ENCODE data around the gene ZMYND8.
"Not testable (repeated sequence)": the region's sequence is repeated elsewhere in the genome, so short reads cannot be mapped to it uniquely, and the experiment has no call there.

ZMYND8 gene

DNA sequence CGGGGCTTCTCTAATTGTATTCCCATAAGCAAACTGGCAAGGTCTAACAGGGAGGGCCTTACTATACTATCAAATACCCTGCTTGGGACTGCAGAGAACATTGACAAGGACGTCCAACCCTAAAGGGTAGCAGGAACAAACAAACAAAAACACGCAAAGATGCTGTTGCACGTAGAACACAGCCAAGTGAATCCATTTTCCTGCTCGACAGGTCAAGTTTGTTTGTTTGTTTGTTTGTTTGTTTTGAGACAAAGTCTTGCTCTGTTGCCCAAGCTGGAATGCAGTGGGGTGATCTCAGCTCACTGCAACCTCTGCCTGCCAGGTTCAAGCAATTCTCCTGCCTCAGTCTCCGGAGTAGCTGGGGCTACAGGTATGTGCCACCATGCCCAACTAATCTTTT is 91.3 kb downstream of the ZMYND8 start:
- no peak for DNase-seq (ENCODE audit: low read depth)

DNA sequence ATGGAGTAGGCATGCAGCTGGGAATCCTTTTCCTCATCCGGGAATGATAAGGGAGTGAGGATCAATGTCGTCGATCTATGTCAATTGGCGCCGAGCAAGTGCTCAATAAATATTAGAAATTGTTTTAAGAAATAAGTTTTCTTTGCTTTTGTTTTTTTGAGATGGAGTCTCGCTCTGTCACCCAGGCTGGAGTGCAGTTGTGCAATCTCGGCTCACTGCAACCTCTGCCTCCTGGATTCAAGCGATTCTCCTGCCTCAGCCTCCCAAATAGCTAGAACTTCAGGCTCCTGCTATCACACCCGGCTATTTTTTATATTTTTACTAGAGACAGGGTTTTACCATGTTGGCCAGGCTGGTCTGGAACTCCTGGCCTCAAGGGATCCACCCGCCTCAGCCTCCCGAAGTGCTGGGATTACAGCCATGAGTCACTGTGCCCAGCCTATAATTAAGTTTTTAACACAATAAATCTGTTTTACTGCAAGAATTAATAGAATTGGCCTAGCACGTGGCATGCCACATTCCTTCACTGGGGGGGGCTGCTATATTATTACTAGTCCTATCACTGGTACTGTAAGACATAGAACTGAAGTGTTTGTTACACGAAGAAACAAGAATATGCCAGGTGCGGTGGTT is 92.2 kb downstream of the ZMYND8 start:
- DNase-seq (ENCODE audit: low read depth): not testable (repeated sequence)

DNA sequence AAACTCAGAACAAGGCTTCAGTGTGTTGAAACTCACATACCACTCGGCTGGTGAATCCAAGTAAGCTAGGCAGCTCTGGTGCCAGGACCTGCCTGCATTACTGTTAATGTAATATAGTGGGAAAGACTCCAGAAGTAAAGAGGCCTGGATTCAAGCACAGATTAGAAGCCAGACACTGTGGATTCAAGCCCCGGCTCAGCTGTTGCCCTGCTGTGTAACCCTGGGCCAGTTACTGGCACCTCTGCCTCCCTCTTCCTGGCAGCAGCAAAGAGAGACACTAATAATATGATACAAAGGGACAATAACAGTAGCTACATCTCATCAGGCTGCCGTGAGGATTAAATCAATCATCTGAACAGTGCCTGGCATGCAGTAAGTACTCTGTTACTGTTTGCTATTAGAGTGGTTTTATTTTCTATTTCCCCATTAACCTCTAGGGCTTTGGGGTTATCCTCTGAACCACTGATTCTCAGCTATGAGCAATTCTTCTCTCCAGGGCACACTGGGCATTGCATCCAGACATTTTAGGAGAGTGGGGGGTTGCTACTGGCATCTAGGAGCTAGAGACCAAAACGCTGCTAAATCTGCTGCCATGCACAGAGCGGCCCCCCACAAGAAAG is 92.9 kb downstream of the ZMYND8 start:
- DNase-seq (ENCODE audit: low read depth): no peak

DNA sequence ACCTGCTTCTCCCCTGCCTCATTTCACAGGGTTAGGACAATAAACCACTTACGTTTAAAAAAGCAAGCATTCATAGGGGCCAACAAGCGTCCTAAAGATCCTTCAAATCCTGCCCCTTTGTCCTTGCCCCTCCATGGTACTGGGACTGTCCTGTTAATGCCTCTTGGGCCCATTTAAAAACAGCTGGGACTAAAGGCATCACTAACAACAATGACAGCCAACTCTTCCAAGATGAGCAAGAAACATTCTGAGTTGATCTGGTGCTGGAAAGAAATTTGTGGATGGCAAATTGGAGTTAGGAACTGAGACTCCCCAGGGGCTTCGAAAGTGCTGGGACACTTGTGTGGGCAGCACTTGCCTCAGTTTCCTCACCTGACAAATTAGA is 93.4 kb downstream of the ZMYND8 start:
- DNase-seq (ENCODE audit: low read depth): no peak

DNA sequence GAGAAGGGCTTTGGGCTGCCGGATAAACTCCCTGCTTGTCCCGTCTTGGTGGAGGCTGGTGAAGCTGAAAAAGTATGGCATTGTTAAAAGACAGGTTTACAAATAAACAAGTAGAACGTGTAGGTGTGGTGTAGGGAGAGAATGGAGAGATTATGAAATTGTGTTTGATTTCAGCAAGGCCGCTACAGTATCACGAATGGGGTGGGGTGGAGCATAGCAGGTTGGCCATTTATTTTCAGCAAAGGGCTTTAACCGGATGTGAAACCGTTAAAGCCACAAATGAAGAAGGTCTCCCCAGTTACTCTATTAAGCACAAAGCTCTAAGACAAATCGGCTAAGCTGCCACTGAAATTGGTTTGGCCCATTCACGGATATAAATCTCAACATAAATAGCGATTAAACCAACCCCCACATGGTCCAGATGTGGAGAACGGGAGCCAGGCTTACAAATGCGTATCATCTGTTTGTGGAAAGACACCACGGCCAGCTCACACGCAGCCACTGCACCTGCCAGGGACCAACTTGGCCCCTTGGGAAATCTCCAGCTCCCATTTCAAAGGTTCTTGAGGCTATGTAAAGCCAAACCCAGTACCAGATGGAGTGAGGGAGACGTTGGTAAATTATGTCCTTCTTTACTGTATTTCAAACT is 94.0 kb downstream of the ZMYND8 start:
- no peak for DNase-seq (ENCODE audit: low read depth)

GRCh38 chr20:47262008-47262364 is 94.5 kb downstream of the ZMYND8 start:
- no peak for DNase-seq (ENCODE audit: low read depth)

- DNase-seq (ENCODE audit: low read depth): not testable (repeated sequence)
Measured at GRCh38 chr20:47261161-47261774, 95.2 kb downstream of the ZMYND8 start.

DNA sequence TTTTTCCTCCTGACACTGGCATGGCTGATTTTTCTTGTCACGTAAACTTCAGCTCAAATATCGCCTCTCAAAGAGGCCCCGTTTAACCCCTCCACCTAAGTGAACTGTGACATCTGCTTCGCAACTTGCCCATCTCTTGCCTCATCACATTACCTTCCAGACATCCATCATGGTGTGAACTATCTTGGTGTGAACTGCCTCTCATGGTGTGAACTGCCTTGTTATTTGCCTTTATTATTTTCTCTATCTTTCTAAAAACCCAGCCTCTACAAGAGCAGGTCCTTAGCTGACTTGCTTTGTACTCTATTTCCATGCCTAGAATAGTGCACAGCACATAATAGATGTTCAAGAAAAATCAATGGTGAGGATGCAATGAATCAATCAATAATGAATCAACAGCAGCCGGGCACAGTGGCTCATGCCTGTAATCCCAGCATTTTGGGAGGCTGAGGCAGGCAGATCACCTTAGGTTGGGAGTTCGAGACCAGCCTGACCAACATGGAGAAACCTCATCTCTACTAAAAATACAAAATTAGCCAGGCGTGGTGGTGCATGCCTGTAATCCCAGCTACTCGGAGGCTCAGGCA is 95.9 kb downstream of the ZMYND8 start:
- not testable (repeated sequence) for DNase-seq (ENCODE audit: low read depth)

- DNase-seq (ENCODE audit: low read depth): no peak
Measured at GRCh38 chr20:47258745-47259695, 97.5 kb downstream of the ZMYND8 start.

- DNase-seq (ENCODE audit: low read depth): no peak
Measured at GRCh38 chr20:47257771-47258170, 98.7 kb downstream of the ZMYND8 start.

DNA sequence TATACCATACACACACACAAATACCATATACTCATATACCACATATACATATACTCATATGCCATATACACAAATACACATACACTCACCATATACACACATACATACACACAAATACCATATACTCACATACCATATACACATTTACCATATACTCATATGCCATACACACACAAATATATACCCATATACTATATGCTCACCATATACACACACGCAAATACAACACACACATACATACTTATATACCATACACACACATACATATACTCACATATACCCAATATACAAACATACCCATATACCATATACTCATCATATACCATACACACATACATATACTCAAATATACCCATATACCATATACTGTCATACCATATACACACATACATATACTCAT is 99.2 kb downstream of the ZMYND8 start:
- no peak for DNase-seq (ENCODE audit: low read depth)

DNA sequence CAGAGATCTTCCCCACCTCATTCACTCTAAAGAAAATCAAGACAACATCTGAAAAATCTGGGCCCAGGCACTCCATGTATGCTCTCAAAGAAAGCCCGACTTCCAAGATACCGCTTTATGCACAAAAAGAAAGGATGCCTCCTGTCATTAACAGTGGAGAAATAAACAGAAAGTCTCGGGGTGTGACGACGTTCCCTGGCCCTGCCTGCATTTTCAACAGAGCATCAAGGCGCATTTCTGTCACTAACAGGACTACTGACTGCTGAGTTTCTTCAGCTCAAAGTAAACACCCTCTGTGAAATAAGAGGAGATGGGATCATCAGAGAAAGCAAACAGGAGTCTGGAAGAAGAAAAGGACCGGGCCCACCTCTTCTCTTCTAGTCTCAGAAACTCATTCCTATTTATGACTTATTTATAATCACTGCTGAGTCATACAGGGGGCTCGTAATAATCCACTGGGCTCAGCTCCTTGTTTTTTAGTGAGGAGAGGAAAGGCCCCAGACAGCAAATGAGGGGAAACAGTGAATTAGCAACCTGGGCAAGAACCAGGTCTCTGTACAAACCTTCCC is 99.7 kb downstream of the ZMYND8 start:
- DNase-seq (ENCODE audit: low read depth): no peak

GRCh38 chr20:47253872-47254271 is 102.6 kb downstream of the ZMYND8 start:
- no peak for DNase-seq (ENCODE audit: low read depth)

DNA sequence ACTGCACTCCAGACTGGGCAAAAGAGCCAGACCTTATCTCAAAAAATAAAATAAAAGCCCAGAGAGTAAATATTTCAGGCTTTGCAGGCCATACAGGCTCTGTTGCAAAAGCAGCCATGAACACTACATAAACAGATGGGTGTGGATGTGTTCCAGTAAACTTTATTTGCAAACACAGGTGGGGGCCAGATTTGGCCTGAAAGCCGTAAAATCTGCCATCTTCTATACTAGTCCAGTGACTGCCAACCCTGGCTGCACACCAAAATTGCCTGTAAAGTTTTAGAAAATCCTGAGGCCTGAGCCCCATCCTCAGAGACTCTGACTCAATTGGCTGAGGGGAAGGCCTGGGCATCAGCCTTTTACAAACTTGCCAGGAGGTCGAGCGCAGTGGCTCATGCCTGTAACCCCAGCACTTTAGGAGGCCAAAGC is 103.6 kb downstream of the ZMYND8 start:
- no peak for DNase-seq (ENCODE audit: low read depth)

DNA sequence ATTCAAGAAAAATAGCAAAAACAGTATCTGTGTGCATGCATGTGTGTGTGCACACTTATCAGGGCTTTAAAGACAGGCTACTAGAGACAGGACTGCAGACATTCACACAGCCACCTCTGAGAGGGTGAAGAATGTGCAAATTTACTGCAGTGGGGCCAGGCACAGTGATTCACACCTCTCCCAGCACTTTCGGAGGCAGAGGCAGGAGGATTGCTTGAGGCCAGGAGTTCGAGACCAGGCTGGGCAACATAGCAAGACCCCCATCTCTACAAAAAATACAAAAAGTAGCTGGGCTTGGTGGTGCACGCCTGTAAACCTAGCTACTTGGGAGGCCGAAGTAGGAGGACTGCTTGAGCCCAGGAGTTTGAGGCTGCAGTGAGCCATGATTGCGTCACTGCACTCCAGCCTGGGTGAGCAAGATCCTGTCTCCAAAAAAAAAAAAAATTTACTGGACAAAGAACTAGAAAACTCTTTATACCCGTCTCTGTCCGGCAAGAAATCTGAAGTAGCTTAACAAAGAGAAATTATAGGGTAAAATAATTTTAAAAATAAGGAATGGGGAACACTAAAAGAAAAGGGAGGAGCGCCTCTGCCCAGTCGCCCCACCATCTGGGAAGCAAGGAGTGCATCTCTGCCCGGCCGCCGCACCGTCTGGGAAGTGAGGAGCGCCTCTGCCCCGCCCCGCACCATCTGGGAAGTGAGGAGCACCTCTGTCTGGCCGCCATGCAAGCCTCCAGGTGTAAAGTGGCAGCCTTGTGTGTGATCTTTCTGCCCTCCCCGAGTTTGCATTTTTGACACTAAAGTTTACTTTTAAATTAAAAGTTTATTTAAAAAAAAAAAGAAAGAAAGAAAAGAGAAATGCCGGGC is 105.1 kb downstream of the ZMYND8 start:
- DNase-seq (ENCODE audit: low read depth): no peak

GRCh38 chr20:47250360-47250759 is 106.1 kb downstream of the ZMYND8 start:
- DNase-seq (ENCODE audit: low read depth): no peak

DNA sequence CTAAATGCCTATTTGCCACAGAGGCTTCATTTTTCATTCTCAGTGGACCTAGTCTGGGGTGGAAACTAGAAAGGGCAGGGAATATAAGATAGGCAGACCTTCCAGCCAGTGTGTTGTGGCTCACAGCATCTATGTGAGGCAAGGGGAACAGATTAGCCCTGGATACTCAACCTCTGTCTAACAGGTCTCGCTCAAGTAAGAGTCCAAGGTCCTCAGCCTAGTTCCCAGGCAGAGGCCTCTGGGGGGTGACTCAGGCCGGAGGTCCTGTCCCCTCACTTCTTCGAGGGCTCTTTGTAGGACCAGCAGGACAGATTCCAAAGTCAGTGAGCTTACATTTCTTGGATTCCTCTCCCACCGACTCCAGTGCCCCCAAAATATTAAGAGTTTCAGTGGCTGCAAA is 106.6 kb downstream of the ZMYND8 start:
- no peak for DNase-seq (ENCODE audit: low read depth)

DNA sequence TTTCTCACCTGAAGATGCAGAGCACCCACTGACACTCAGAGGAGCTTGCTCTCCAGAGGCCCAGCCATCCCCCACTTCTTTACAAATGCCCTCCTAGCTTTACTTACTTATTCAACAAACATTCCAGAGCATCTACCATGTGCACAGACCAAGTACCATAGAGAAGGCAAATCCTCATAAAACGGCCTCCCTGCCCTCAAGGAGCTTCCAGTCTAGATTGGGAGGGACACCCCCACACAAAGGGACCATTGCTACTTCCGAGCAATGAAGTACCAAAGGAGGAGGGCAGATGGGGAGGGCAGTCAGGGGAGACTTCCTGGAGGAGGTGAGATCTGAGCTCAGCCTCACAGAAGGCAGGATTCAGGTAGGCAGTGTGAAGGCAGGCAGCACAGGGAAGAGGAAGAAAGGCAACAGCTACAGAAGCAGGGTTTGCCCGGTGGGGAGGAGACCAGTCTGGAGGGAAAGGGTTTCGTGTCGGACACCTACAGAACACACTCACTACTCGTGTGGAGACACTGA is 108.0 kb downstream of the ZMYND8 start:
- no peak for DNase-seq (ENCODE audit: low read depth)

DNA sequence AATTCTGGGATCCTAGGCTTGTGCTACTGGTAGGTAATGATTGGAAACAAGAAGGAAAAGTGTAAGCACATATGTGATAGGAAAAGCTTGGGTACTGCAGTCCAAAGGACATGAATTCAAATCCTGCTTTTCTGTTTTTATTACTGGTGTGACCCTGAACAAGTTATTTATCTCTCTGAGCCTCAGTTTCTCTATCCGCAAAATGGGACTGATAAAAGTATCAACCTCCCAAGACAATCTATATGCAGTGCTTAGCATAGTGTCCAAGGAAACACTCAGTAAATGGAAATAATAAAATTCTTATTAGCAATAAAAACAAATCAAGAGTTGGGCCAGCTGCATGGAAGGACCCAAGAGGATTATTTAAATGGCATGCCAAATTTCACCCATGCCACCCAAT is 108.5 kb downstream of the ZMYND8 start:
- no peak for DNase-seq (ENCODE audit: low read depth)

Data from CMK (cell line).